HG03097 (cell line): ENCODE data around the gene PPP1R26.

ENCODE experiments used
- ATAC-seq: cut with Tn5 transposase; IDR thresholded peaks from one replicate; pipeline ENCODE4 v1.9.1; 2021; ENCODE audit not compliant: unreplicated experiment, low FRiP score

PPP1R26 gene

GRCh38 chr9:135488013-135488330, 8.4 kb downstream of the PPP1R26 start:
- ATAC-seq, result no peak

GRCh38 chr9:135488527-135488926, 8.9 kb downstream of the PPP1R26 start:
- no peak for ATAC-seq

- ATAC-seq, result no peak
Observed at GRCh38 chr9:135489188-135489906, 9.8 kb downstream of the PPP1R26 start.

DNA sequence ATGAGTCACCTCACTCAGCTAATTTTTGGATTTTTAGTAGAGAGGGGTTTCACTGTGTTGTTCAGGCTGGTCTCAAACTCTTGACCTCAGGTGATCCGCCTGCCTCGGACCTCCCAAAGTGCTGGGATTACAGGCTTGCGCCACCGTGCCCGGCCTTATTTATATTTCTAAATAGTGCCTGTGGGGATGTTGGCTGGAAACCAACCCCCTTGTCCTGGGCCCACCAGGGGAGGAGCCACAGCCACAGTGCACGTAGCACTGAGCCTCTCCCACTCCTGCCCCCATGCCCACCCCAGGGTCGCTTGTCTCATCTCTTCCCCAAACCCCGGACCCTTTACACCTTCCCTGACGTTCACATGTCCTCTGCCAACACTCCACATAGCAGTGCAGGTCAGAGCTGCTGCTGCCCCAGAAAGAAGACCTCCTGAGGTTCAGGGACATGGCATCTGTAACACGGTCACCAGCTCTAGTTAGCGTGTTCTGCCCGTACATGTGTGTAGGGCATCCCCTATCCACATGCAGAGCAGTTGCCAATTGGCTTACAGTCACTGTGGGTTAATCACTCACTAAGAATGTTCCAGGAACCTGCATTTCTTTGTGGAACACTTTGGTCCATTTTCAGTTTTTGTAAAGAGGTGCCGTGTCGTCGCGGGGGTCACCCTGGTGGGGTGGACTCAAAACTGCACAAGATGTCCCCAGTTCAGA, 10.7 kb downstream of the PPP1R26 start:
- ATAC-seq, result no peak

- ATAC-seq, result no peak
Observed at GRCh38 chr9:135490980-135491464, 11.4 kb downstream of the PPP1R26 start.

DNA sequence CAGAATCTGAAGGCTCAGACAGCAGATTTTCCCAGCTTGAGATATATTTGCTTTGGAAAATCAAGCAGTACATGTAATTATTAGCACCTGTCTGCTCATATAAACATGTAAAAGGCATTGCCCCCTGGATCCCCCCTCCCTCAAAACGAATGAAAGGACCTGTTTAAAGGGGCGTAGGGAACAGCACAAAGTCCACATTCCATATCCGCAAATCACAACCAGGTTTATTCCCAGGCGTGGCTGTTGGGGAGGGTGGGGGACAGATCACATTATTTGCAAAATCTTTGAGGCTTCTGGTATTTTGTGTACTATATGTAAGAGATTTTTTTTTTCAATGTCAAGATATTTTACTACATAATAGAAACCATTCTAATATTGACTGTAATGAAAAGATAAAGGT, 12.2 kb downstream of the PPP1R26 start:
- no peak for ATAC-seq

DNA sequence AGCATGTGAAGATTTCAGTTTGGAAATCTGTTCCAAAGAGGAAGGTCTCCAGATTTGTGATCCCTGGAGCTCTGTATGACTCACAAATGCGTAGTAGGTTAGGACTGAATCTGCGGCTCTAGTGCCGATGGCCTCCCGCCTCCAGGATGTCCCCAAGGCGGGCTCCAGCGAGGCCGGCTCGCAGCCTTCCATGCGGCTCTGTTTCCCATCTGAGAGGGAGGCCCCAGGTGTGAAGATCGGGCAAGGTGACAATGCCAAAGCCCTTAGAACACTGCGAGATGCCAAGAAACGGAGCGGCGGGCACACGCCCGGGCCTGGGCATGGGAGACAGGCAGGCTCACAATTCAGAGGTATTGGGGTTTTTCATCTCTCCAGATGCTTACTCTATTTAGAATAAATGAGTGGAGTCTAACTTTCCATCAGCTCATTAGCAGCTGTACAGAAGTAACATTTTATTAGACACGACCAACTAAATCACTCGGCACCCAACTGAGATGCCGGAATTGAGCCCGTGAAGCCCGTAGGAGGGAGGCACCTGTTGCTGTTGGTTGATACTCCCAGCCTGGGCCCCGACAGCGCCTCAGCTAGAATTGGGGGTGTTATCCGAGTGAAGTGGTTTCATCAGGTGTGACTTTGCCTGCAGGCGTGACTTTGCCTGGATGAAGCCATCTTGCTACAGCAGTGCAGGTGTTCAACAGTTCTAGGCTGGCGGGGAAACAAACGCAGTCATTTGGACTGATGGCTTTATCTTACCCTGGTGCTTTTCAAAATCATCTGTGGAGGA, 13.5 kb downstream of the PPP1R26 start:
- ATAC-seq, result no peak

DNA sequence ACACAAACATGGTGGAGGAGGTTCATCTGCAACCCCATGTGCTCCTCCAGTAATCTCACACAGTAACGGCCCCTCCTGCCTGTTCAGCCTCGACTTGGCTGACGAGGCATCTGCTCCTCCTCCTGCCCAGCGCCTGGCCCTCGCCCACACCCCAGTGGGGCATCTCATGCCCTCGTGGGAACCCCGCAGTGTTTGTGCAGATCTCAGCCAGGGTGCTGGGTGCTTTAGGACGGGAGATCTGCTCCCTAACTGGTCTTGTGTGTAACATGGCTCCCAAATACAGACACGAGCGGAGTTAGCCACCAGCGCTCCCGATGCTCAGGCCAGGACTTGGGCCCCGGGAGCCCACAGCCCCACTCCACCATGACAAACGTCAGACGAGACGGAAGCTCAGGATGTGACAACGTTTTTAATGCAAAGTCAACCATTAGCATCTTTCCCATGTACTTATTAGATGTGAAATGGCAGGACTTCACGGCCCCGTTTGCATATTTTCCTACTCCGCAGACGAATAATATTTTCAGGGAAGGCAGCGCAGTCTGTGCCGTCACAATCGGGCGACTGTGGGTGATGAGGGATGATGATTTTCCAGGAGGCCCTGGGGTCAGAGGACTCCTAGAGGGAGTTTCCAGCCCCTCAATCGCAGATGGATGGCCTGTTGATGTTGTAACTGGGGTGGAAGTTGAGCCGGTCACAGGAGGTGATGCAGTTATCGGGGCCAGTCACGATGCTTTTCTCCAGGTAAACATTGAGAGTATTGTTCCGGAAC, 15.4 kb downstream of the PPP1R26 start:
- no peak for ATAC-seq

DNA sequence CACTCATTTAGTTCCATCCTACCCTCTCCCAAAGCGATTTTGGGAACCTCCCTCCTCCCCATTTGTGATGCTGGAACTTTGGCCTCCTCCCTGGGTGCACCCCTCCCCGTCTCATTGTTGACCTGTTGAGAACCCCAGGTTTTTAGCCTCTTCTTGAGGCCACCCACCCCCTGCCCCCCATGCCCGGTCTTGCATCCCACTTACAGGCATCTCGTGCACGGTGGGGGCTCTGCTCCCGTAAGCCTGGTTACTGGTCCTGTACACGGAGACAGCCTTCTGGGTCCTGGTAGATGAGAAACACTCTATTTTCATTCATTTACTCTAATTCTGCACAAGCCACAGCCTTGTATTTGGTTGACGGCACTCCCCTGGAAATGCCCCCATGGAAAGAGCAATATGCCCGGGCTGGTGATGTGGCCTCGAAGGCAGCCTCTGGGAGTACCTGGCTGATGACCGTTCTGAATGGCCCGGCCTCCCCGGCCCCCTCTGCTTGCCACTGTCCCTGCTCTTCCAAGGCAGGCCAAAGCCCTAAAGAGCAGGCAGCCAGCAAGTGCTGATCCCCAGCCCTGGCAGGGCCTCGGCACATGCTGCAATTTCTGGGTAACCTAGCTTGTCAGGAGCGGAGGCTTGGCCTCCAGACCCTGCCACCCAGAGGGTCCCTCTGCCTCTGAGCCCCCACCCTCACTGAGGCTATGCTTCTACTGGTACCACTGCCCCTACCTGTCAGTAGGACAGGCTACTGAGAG, 19.0 kb downstream of the PPP1R26 start:
- ATAC-seq, result no peak

DNA sequence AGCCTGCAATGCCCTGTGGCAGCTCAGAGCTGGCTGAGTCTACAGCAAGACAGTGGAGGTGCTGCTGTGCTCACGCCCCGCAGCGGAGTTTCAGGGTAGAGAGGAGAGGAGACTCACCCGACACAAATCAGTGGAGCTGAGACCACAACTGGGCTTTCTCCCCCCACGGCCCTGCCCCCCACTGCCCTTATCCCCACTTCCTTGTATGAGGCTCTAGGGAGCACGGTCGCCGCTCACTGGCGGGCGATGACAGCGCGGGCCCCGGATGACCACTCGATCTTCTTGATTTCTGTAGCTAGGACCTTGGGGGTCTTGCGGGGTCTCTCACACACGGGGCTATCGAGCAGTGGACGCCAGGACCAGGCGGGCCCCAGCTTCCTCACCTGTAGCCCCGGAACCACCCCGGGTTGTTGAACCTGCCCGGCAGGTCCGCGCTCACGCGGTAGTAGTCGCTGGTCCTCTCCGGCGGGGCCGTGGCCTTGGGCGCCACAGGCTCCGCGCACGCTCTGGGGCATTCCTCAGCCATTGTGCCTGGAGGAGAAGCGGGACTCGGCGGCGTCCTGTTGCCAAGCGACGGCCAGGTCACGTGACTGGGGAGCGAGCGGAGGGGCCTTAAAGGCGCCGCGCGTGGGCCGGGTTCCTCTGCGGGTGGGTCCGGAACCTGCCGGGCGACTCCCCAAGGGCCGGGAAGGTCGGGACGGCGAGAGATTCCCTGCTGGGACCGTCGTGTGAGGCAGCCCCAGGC, 19.9 kb downstream of the PPP1R26 start:
- ATAC-seq, result peak; percentile 56

- no peak for ATAC-seq
Observed at GRCh38 chr9:135500071-135500524, 20.5 kb downstream of the PPP1R26 start.

GRCh38 chr9:135500525-135501260, 21.1 kb downstream of the PPP1R26 start, which contains the start of gene MRPS2:
Gene MRPS2 (plus strand): TSS chr9:135500682. CDS start chr9:135500711, 29 bp downstream.
- ATAC-seq, result peak; percentile 69

- ATAC-seq, result no peak
Observed at GRCh38 chr9:135501261-135502167, 21.9 kb downstream of the PPP1R26 start.

- ATAC-seq, result no peak
Observed at GRCh38 chr9:135502168-135502872, 22.7 kb downstream of the PPP1R26 start.

DNA sequence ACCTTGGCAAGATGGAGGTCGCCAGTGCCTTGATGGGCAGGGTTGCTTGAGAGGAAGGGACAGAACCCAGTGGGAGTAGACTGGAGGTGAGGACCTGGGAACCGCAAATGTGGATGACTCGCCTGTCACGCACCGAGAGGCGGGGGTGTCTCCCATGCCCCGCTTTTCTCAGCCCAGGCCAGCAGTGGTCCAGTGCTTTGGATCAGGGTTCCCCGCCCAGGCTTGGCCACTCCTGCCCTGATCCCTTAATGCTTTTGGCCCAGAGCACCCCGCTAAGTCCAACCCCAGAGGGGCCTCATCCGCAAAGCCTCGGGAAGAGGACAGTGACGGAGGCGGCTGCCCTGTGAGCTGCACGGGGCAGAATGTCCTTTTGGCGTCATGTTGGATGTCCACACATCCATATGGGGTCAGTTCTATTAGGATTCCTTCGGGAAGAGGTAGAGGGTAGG, 23.3 kb downstream of the PPP1R26 start:
- no peak for ATAC-seq

GRCh38 chr9:135503371-135504261, 24.0 kb downstream of the PPP1R26 start:
- no peak for ATAC-seq
